ENCODE data around the gene DYSF.
"Not testable (repeated sequence)": the region's sequence is repeated elsewhere in the genome, so short reads cannot be mapped to it uniquely, and the experiment has no call there.

Gene DYSF

GRCh38 chr2:71630454-71631328 is 177.3 kb downstream of the DYSF start:
- in situ Hi-C loops (cut with MboI; ENCODE audit: low sequenced_read_pairs) = no loop called here

GRCh38 chr2:71631411-71631931 is 178.1 kb downstream of the DYSF start:
- in situ Hi-C loops (cut with MboI; ENCODE audit: low sequenced_read_pairs) = no loop called here

- in situ Hi-C loops (cut with MboI; ENCODE audit: low sequenced_read_pairs) = no loop called here
These were observed 179.7 kb downstream of the DYSF start for GRCh38 chr2:71633086-71633485.

GRCh38 chr2:71634567-71634966 is 181.2 kb downstream of the DYSF start:
- in situ Hi-C loops (cut with MboI; ENCODE audit: low sequenced_read_pairs) = no loop called here

- in situ Hi-C loops (cut with MboI; ENCODE audit: low sequenced_read_pairs) = no loop called here
These were observed 182.4 kb downstream of the DYSF start for GRCh38 chr2:71635798-71636197.

- in situ Hi-C loops (cut with MboI; ENCODE audit: low sequenced_read_pairs) = no loop called here
These were observed 183.8 kb downstream of the DYSF start for GRCh38 chr2:71637168-71637567.

- in situ Hi-C loops (cut with MboI; ENCODE audit: low sequenced_read_pairs) = no loop called here
These were observed 184.4 kb downstream of the DYSF start for GRCh38 chr2:71637736-71638135.

- in situ Hi-C loops (cut with MboI; ENCODE audit: low sequenced_read_pairs) = no loop called here
These were observed 186.4 kb downstream of the DYSF start for GRCh38 chr2:71639735-71640134.

- in situ Hi-C loops (cut with MboI; ENCODE audit: low sequenced_read_pairs) = no loop called here
These were observed 187.1 kb downstream of the DYSF start for GRCh38 chr2:71640489-71640888.

- in situ Hi-C loops (cut with MboI; ENCODE audit: low sequenced_read_pairs) = no loop called here
These were observed 190.5 kb downstream of the DYSF start for GRCh38 chr2:71643674-71644357.

GRCh38 chr2:71646028-71646427 is 192.7 kb downstream of the DYSF start:
- in situ Hi-C loops (cut with MboI; ENCODE audit: low sequenced_read_pairs) = no loop called here

- in situ Hi-C loops (cut with MboI; ENCODE audit: low sequenced_read_pairs) = no loop called here
These were observed 194.0 kb downstream of the DYSF start for GRCh38 chr2:71647356-71647755.

GRCh38 chr2:71655498-71655897 is 202.1 kb downstream of the DYSF start:
- in situ Hi-C loops (cut with MboI; ENCODE audit: low sequenced_read_pairs) = no loop called here

- in situ Hi-C loops (cut with MboI; ENCODE audit: low sequenced_read_pairs) = not testable (repeated sequence)
These were observed 204.9 kb downstream of the DYSF start for GRCh38 chr2:71658256-71658655.

- in situ Hi-C loops (cut with MboI; ENCODE audit: low sequenced_read_pairs) = no loop called here
These were observed 205.4 kb downstream of the DYSF start for GRCh38 chr2:71658771-71659170.

- in situ Hi-C loops (cut with MboI; ENCODE audit: low sequenced_read_pairs) = no loop called here
These were observed 206.6 kb downstream of the DYSF start for GRCh38 chr2:71659868-71660518.

GRCh38 chr2:71661782-71662181 is 208.4 kb downstream of the DYSF start:
- in situ Hi-C loops (cut with MboI; ENCODE audit: low sequenced_read_pairs) = no loop called here

- in situ Hi-C loops (cut with MboI; ENCODE audit: low sequenced_read_pairs) = no loop called here
These were observed 209.5 kb downstream of the DYSF start for GRCh38 chr2:71662665-71663394.

- in situ Hi-C loops (cut with MboI; ENCODE audit: low sequenced_read_pairs) = no loop called here
These were observed 210.8 kb downstream of the DYSF start for GRCh38 chr2:71664161-71664560.

- in situ Hi-C loops (cut with MboI; ENCODE audit: low sequenced_read_pairs) = no loop called here
These were observed 212.1 kb downstream of the DYSF start for GRCh38 chr2:71665168-71666093.

All from HL-60/S4 treated with retinoic acid at 250 ng/mL for 4 days and 3 days (cell line).